ENCODE results near the gene MMS19. TPM values are rescaled to one million over a fixed set of nuclear protein-coding genes. Genes with fewer than 3 reads are reported as not detected.
A peak's percentile ranks its signal among the peaks of the same experiment; 100 is the strongest.

The MMS19 gene
- total and polyA plus RNA-seq, 10 of the 15 experiments (the other 5 are each of a cell fraction or from before 2014, with no cell fraction given) = 40.2 to 112 (median 69.0) TPM

- peak; percentile 9 for DNase-seq (ENCODE audit: low read depth, low spot score)
- BruUV-seq (replicated peaks) = no TSS peak
- TF ChIP-seq RAD21 (IDR thresholded peaks at IDR 0.05; ENCODE audit: insufficient read depth, low read depth, low read length) (peak; percentile 71), IKZF1 (conservative IDR thresholded peaks at IDR 0.05) (no peak), SMC3 (IDR thresholded peaks at IDR 0.05; ENCODE audit: borderline replicate concordance, low read length) (peak; percentile 61; the same call in 1 of the 2 replicates), CTCF (IDR thresholded peaks at IDR 0.05 in 2 of 3, conservative IDR thresholded peaks at IDR 0.05 in 1 of 3; ENCODE audit: control insufficient read depth in 2 of 3, extremely low read depth in 1 of 3, insufficient read depth in 1 of 3, low read depth in 3 of 3, low read length in 3 of 3) (peak; percentile 77 to 85 (median 84)), SIN3A (IDR thresholded peaks at IDR 0.05; ENCODE audit: low read depth, low read length) (no peak), WRNIP1 (IDR thresholded peaks at IDR 0.05; ENCODE audit: borderline replicate concordance, low read depth, low read length) (no peak), DPF2 (IDR thresholded peaks at IDR 0.05) (no peak)
Measured at GRCh38 chr10:97463363-97464132, 34.7 kb downstream of the MMS19 start.

More at GRCh38 chr10:97463363-97464132, 34.7 kb downstream of the MMS19 start:
- no peaks in the 10 kb centered on the region for H4K20me1 ChIP-seq (ENCODE audit: control insufficient read depth, insufficient read depth)
- no peak overlapping the region for H2AFZ ChIP-seq (ENCODE audit: control insufficient read depth, low read depth, low read length)
- no peak overlapping the region for H3K27ac ChIP-seq (ENCODE audit: control insufficient read depth, insufficient read depth)
- no peak overlapping the region for H3K4me2 ChIP-seq (ENCODE audit: control insufficient read depth, insufficient read depth)
- 84% methylated on average over 4 of the region's 4 CpGs for WGBS (ENCODE audit: insufficient coverage, insufficient replicate concordance, low lambda C conversion rate, missing lambda C conversion rate)
- H3K4me1 ChIP-seq (ENCODE audit: control insufficient read depth, insufficient read depth, low read length) = no peaks in the 10 kb centered on the region
- H3K36me3 ChIP-seq (ENCODE audit: control insufficient read depth in 2 of 2, insufficient read depth in 2 of 2, low read length in 1 of 2) = peaks cover 36 to 48% of the 10 kb centered on the region in 2 experiments
- ChIA-PET CTCF (interaction anchor here (0.9 to 5.7 kb wide), 8 partner anchors 31 to 238 kb away, joined by 3 to 34 read pairs (median 4); no protein-coding TSS in a partner anchor), POLR2A (no interaction called here), SMC1A (ENCODE audit: uncharacterized antibody, unreplicated experiment) (interaction anchor here (0.6 to 2.1 kb wide), 3 partner anchors 90 to 185 kb away, joined by 3 to 6 read pairs (median 3); no protein-coding TSS in a partner anchor), RAD21 (ENCODE audit: unreplicated experiment) (interaction anchor here (1.8 kb wide), 1 partner anchor 90 kb away, joined by 7 read pairs; no protein-coding TSS in a partner anchor)
- intact Hi-C loops (cut with micrococcal nuclease; ENCODE audit: unreplicated experiment) = loop anchor here (1.0 to 5.0 kb wide), 2 partner anchors 90 to 149 kb away; no protein-coding TSS in a partner anchor
- H3K79me2 ChIP-seq (ENCODE audit: control insufficient read depth, insufficient read depth, low read length) = no peaks in the 10 kb centered on the region
- in situ Hi-C loops (cut with MboI) = no loop called here
- no peak overlapping the region for H3K9ac ChIP-seq (ENCODE audit: control insufficient read depth, insufficient read depth, low read length)
- peak; percentile 87 for ATAC-seq
- FAIRE-seq = no peak
- H3K27me3 ChIP-seq (replicated peaks in 1 of 2; ENCODE audit: control insufficient read depth in 2 of 2, insufficient read depth in 2 of 2, low read length in 1 of 2) = no peaks in the 10 kb centered on the region
- H3K4me3 ChIP-seq = no peak overlapping the region
- no peaks in the 10 kb centered on the region for H3K9me3 ChIP-seq (replicated peaks; ENCODE audit: control insufficient read depth, insufficient read depth, low read length)
